DND-41 (cell line): ENCODE data around the gene MEGF9.

Experiments used
- ATAC-seq: fragments of 200-7000 bp; cut with Tn5 transposase; 3 replicates; pipeline ENCODE4 v1.9.1; 2021; ENCODE audit warnings: low read depth; ENCODE audit not compliant: insufficient read depth
- DNase-seq: peaks from one replicate; pipeline ENCODE4 v3.0.0-alpha.2; 2020
- H2AFZ ChIP-seq: 2 replicates; pipeline ENCODE4 v1.6.0; 2012; ENCODE audit warnings: low read depth, low read length
- H3K27ac ChIP-seq: 2 replicates; pipeline ENCODE4 v1.5.1; 2012; ENCODE audit warnings: low read length, inconsistent platforms
- H3K27me3 ChIP-seq: fragments of 200-600 bp; sonication (generic); 2 replicates; pipeline ENCODE4 v1.6.0; 2012; ENCODE audit warnings: low read length, mild to moderate bottlenecking, inconsistent platforms; ENCODE audit not compliant: insufficient read depth, poor library complexity
- H3K36me3 ChIP-seq: 2 replicates; pipeline ENCODE4 v1.5.1; 2012; ENCODE audit warnings: low read length, inconsistent platforms; ENCODE audit not compliant: insufficient read depth
- H3K4me1 ChIP-seq: 2 replicates; pipeline ENCODE4 v1.5.1; 2012; ENCODE audit warnings: mild to moderate bottlenecking, low read length; ENCODE audit not compliant: insufficient read depth
- H3K4me2 ChIP-seq: 2 replicates; pipeline ENCODE4 v1.6.0; 2012; ENCODE audit warnings: mild to moderate bottlenecking, moderate library complexity, low read length, inconsistent platforms; ENCODE audit not compliant: insufficient read depth
- H3K4me3 ChIP-seq, 2 experiments: fragments of 200-600 bp in 1 of 2; shearing (Covaris generic) in 1 of 2; 2 replicates each; pipeline ENCODE4 v1.5.1; 2012 to 2016; ENCODE audit warnings: inconsistent platforms in 2 of 2, low read length in 2 of 2, mild to moderate bottlenecking in 2 of 2, low read depth in 1 of 2, moderate library complexity in 1 of 2
- H3K79me2 ChIP-seq: 2 replicates; pipeline ENCODE4 v1.6.0; 2012; ENCODE audit warnings: low read length, inconsistent platforms; ENCODE audit not compliant: insufficient read depth
- H3K9ac ChIP-seq: 2 replicates; pipeline ENCODE4 v1.6.0; 2012; ENCODE audit warnings: low read depth, mild to moderate bottlenecking, inconsistent platforms, low read length, moderate library complexity
- H3K9me3 ChIP-seq: 2 replicates; pipeline ENCODE4 v1.5.1; 2012; ENCODE audit warnings: low read length, moderate library complexity, mild to moderate bottlenecking, inconsistent platforms; ENCODE audit not compliant: insufficient read depth, severe bottlenecking
- H4K20me1 ChIP-seq: 2 replicates; pipeline ENCODE4 v1.6.0; 2012; ENCODE audit warnings: low read length; ENCODE audit not compliant: insufficient read depth
- CTCF ChIP-seq: IDR thresholded peaks from 2 replicates; pipeline ENCODE4 v1.5.1; 2012; ENCODE audit warnings: borderline replicate concordance, low read length, moderate library complexity, mild to moderate bottlenecking; ENCODE audit not compliant: poor library complexity, severe bottlenecking; ENCODE audit errors: extremely low read depth
- EZH2 ChIP-seq: IDR thresholded peaks from 3 replicates; pipeline ENCODE4 v1.6.1; 2012; ENCODE audit warnings: borderline replicate concordance, low read depth, mild to moderate bottlenecking, moderate library complexity, low read length, inconsistent platforms; ENCODE audit not compliant: severe bottlenecking

The MEGF9 gene

GRCh38 chr9:120592210-120592609, 122.1 kb downstream of the MEGF9 start:
- no peak for DNase-seq
- H2AFZ ChIP-seq = no peak overlapping the region
- H3K4me1 ChIP-seq = no peaks in the 10 kb centered on the region
- no peaks in the 10 kb centered on the region for H4K20me1 ChIP-seq
- no peaks in the 10 kb centered on the region for H3K79me2 ChIP-seq
- no peak for ATAC-seq
- H3K27ac ChIP-seq = no peak overlapping the region
- H3K4me3 ChIP-seq = no peak overlapping the region
- no peaks in the 10 kb centered on the region for H3K27me3 ChIP-seq
- TF ChIP-seq CTCF (no peak), EZH2 (no peak)
- H3K4me2 ChIP-seq = no peak overlapping the region
- no peak overlapping the region for H3K9ac ChIP-seq
- H3K36me3 ChIP-seq = no peaks in the 10 kb centered on the region
- H3K9me3 ChIP-seq = no peaks in the 10 kb centered on the region

- Histone ChIP-seq H3K4me1 (peaks cover 9% of the 10 kb centered on the region), H3K9me3 (no peaks in the 10 kb centered on the region), H3K79me2 (no peaks in the 10 kb centered on the region), H4K20me1 (no peaks in the 10 kb centered on the region), H3K27ac (no peak overlapping the region), H3K4me2 (no peak overlapping the region), H2AFZ (no peak overlapping the region), H3K9ac (no peak overlapping the region), H3K36me3 (no peaks in the 10 kb centered on the region), H3K27me3 (no peaks in the 10 kb centered on the region), H3K4me3 (no peak overlapping the region)
- TF ChIP-seq EZH2 = no peak
- no peak for TF ChIP-seq CTCF
- DNase-seq (no peak), ATAC-seq (no peak)
These were observed 126.9 kb downstream of the MEGF9 start for GRCh38 chr9:120587328-120587727.

- no peak overlapping the region for H3K4me3 ChIP-seq
- no peaks in the 10 kb centered on the region for H3K9me3 ChIP-seq
- no peaks in the 10 kb centered on the region for H3K27me3 ChIP-seq
- peak overlapping the region; percentile 34 for H2AFZ ChIP-seq
- H3K9ac ChIP-seq = no peak overlapping the region
- peaks cover 21% of the 10 kb centered on the region for H3K4me1 ChIP-seq
- no peaks in the 10 kb centered on the region; the same call in 1 of the 2 replicates for H3K36me3 ChIP-seq
- ATAC-seq (no peak), DNase-seq (peak; percentile 50)
- H3K27ac ChIP-seq = no peak overlapping the region
- no peak overlapping the region for H3K4me2 ChIP-seq
- H4K20me1 ChIP-seq = no peaks in the 10 kb centered on the region
- H3K79me2 ChIP-seq = peaks cover 14% of the 10 kb centered on the region
- TF ChIP-seq EZH2 (no peak), CTCF (no peak)
These were observed 130.3 kb downstream of the MEGF9 start for GRCh38 chr9:120583958-120584369.
